Measurements from ENCODE around the gene PTPN7. TPM values are rescaled to one million over a fixed set of nuclear protein-coding genes. Genes with fewer than 3 reads are reported as not detected.

Gene PTPN7
- polyA plus RNA-seq, 4 donors, result 1.9 to 8.9 (median 2.8) TPM

GRCh38 chr1:202201971-202202370 lies 41.6 kb upstream of the PTPN7 start:
- Histone ChIP-seq H3K27ac (ENCODE audit: low read depth in 1 of 3, low read length in 2 of 3) (no peak overlapping the region), H3K27me3 (ENCODE audit: control insufficient read depth in 3 of 3, insufficient read depth in 3 of 3, low read length in 3 of 3) (peaks cover 0 to 4% (median 0%) of the 10 kb centered on the region in 3 donors), H3K4me3 (ENCODE audit: low read depth in 1 of 3, low read length in 3 of 3) (no peak overlapping the region), H3K4me1 (ENCODE audit: control insufficient read depth in 3 of 3, insufficient read depth in 2 of 3, low read depth in 1 of 3, low read length in 2 of 3) (peaks cover 0 to 8% (median 6%) of the 10 kb centered on the region in 3 donors), H3K9me3 (ENCODE audit: control insufficient read depth in 2 of 2, insufficient read depth in 1 of 2, low read depth in 1 of 2, low read length in 1 of 2) (no peaks in the 10 kb centered on the region), H3K36me3 (ENCODE audit: control insufficient read depth in 3 of 3, insufficient read depth in 2 of 3, low read depth in 1 of 3, low read length in 3 of 3) (no peaks in the 10 kb centered on the region)
- FAIRE-seq (no peak), DNase-seq (no peak)
- 54 to 62% (median 62%) methylated on average over 4 of the region's 4 CpGs for WGBS, 3 donors

GRCh38 chr1:202201266-202201665 lies 40.9 kb upstream of the PTPN7 start:
- Histone ChIP-seq H3K27me3 (ENCODE audit: control insufficient read depth in 3 of 3, insufficient read depth in 3 of 3, low read length in 3 of 3) (peaks cover 0 to 4% (median 1%) of the 10 kb centered on the region in 3 donors), H3K9me3 (ENCODE audit: control insufficient read depth in 2 of 2, insufficient read depth in 1 of 2, low read depth in 1 of 2, low read length in 1 of 2) (no peaks in the 10 kb centered on the region), H3K27ac (ENCODE audit: low read depth in 1 of 3, low read length in 2 of 3) (no peak overlapping the region), H3K36me3 (ENCODE audit: control insufficient read depth in 3 of 3, insufficient read depth in 2 of 3, low read depth in 1 of 3, low read length in 3 of 3) (no peaks in the 10 kb centered on the region), H3K4me1 (ENCODE audit: control insufficient read depth in 3 of 3, insufficient read depth in 2 of 3, low read depth in 1 of 3, low read length in 2 of 3) (peaks cover 0 to 8% (median 6%) of the 10 kb centered on the region in 3 donors), H3K4me3 (ENCODE audit: low read depth in 1 of 3, low read length in 3 of 3) (no peak overlapping the region)
- FAIRE-seq (no peak), DNase-seq (no peak)
- WGBS, 3 donors, result 56 to 77% (median 69%) methylated on average over 3 of the region's 3 CpGs

GRCh38 chr1:202200669-202201068 lies 40.3 kb upstream of the PTPN7 start:
- Histone ChIP-seq H3K9me3 (ENCODE audit: control insufficient read depth in 2 of 2, insufficient read depth in 1 of 2, low read depth in 1 of 2, low read length in 1 of 2) (no peaks in the 10 kb centered on the region), H3K4me1 (ENCODE audit: control insufficient read depth in 3 of 3, insufficient read depth in 2 of 3, low read depth in 1 of 3, low read length in 2 of 3) (peaks cover 0 to 8% (median 6%) of the 10 kb centered on the region in 3 donors), H3K36me3 (ENCODE audit: control insufficient read depth in 3 of 3, insufficient read depth in 2 of 3, low read depth in 1 of 3, low read length in 3 of 3) (no peaks in the 10 kb centered on the region), H3K27me3 (ENCODE audit: control insufficient read depth in 3 of 3, insufficient read depth in 3 of 3, low read length in 3 of 3) (peaks cover 0 to 7% (median 0%) of the 10 kb centered on the region in 3 donors), H3K4me3 (ENCODE audit: low read depth in 1 of 3, low read length in 3 of 3) (no peak overlapping the region), H3K27ac (ENCODE audit: low read depth in 1 of 3, low read length in 2 of 3) (no peak overlapping the region)
- 84 to 94% (median 92%) methylated on average over 8 of the region's 8 CpGs for WGBS, 3 donors
- FAIRE-seq (no peak), DNase-seq (no peak)

GRCh38 chr1:202200112-202200548 lies 39.7 kb upstream of the PTPN7 start:
- Histone ChIP-seq H3K4me3 (ENCODE audit: low read depth in 1 of 3, low read length in 3 of 3) (no peak overlapping the region), H3K4me1 (ENCODE audit: control insufficient read depth in 3 of 3, insufficient read depth in 2 of 3, low read depth in 1 of 3, low read length in 2 of 3) (peaks cover 0 to 8% (median 6%) of the 10 kb centered on the region in 3 donors), H3K9me3 (ENCODE audit: control insufficient read depth in 2 of 2, insufficient read depth in 1 of 2, low read depth in 1 of 2, low read length in 1 of 2) (no peaks in the 10 kb centered on the region), H3K27ac (ENCODE audit: low read depth in 1 of 3, low read length in 2 of 3) (no peak overlapping the region), H3K27me3 (ENCODE audit: control insufficient read depth in 3 of 3, insufficient read depth in 3 of 3, low read length in 3 of 3) (peaks cover 0 to 10% (median 0%) of the 10 kb centered on the region in 3 donors), H3K36me3 (ENCODE audit: control insufficient read depth in 3 of 3, insufficient read depth in 2 of 3, low read depth in 1 of 3, low read length in 3 of 3) (no peaks in the 10 kb centered on the region)
- DNase-seq, result peak in 1 of 2 donors; percentile 85
- FAIRE-seq, result no peak
- 23 to 50% (median 49%) methylated on average over 4 of the region's 4 CpGs for WGBS, 3 donors

- Histone ChIP-seq H3K9me3 (ENCODE audit: control insufficient read depth in 2 of 2, insufficient read depth in 1 of 2, low read depth in 1 of 2, low read length in 1 of 2) (no peaks in the 10 kb centered on the region), H3K27me3 (ENCODE audit: control insufficient read depth in 3 of 3, insufficient read depth in 3 of 3, low read length in 3 of 3) (peaks cover 0 to 16% (median 0%) of the 10 kb centered on the region in 3 donors), H3K4me3 (ENCODE audit: low read depth in 1 of 3, low read length in 3 of 3) (no peak overlapping the region), H3K27ac (ENCODE audit: low read depth in 1 of 3, low read length in 2 of 3) (peak overlapping the region; percentile 2 to 60 (median 24)), H3K4me1 (ENCODE audit: control insufficient read depth in 3 of 3, insufficient read depth in 2 of 3, low read depth in 1 of 3, low read length in 2 of 3) (peaks cover 0 to 8% (median 6%) of the 10 kb centered on the region in 3 donors), H3K36me3 (ENCODE audit: control insufficient read depth in 3 of 3, insufficient read depth in 2 of 3, low read depth in 1 of 3, low read length in 3 of 3) (no peaks in the 10 kb centered on the region)
- DNase-seq (peak; percentile 53 to 65), FAIRE-seq (no peak)
- WGBS, 3 donors, result 4 to 29% (median 23%) methylated on average over 9 to 16 of the region's 16 CpGs
Measured at GRCh38 chr1:202199040-202199889, 38.9 kb upstream of the PTPN7 start.

GRCh38 chr1:202198366-202198724 lies 37.9 kb upstream of the PTPN7 start:
- 59 to 74% (median 67%) methylated on average over 1 of the region's 1 CpG for WGBS, 3 donors
- no peak overlapping the region for H3K4me3 ChIP-seq (ENCODE audit: low read depth in 1 of 3, low read length in 3 of 3)
- no peak overlapping the region for H3K27ac ChIP-seq (ENCODE audit: low read depth in 1 of 3, low read length in 2 of 3)
- FAIRE-seq (no peak), DNase-seq (no peak)
- no peaks in the 10 kb centered on the region for H3K36me3 ChIP-seq (ENCODE audit: control insufficient read depth in 3 of 3, insufficient read depth in 2 of 3, low read depth in 1 of 3, low read length in 3 of 3)
- H3K27me3 ChIP-seq (ENCODE audit: control insufficient read depth in 3 of 3, insufficient read depth in 3 of 3, low read length in 3 of 3), result peaks cover 0 to 23% (median 0%) of the 10 kb centered on the region in 3 donors
- no peaks in the 10 kb centered on the region for H3K9me3 ChIP-seq (ENCODE audit: control insufficient read depth in 2 of 2, insufficient read depth in 1 of 2, low read depth in 1 of 2, low read length in 1 of 2)
- peaks cover 0 to 9% (median 8%) of the 10 kb centered on the region in 3 donors for H3K4me1 ChIP-seq (ENCODE audit: control insufficient read depth in 3 of 3, insufficient read depth in 2 of 3, low read depth in 1 of 3, low read length in 2 of 3)

- Histone ChIP-seq H3K4me3 (ENCODE audit: low read depth in 1 of 3, low read length in 3 of 3) (no peak overlapping the region), H3K36me3 (ENCODE audit: control insufficient read depth in 3 of 3, insufficient read depth in 2 of 3, low read depth in 1 of 3, low read length in 3 of 3) (no peaks in the 10 kb centered on the region), H3K27ac (ENCODE audit: low read depth in 1 of 3, low read length in 2 of 3) (no peak overlapping the region), H3K9me3 (ENCODE audit: control insufficient read depth in 2 of 2, insufficient read depth in 1 of 2, low read depth in 1 of 2, low read length in 1 of 2) (no peaks in the 10 kb centered on the region), H3K4me1 (ENCODE audit: control insufficient read depth in 3 of 3, insufficient read depth in 2 of 3, low read depth in 1 of 3, low read length in 2 of 3) (peaks cover 0 to 15% (median 8%) of the 10 kb centered on the region in 3 donors), H3K27me3 (ENCODE audit: control insufficient read depth in 3 of 3, insufficient read depth in 3 of 3, low read length in 3 of 3) (peaks cover 0 to 29% (median 3%) of the 10 kb centered on the region in 3 donors)
- no peak for DNase-seq
- WGBS, 3 donors, result 33 to 60% (median 47%) methylated on average over 7 of the region's 7 CpGs
- no peak for FAIRE-seq
Measured at GRCh38 chr1:202197653-202198365, 37.4 kb upstream of the PTPN7 start.

- Histone ChIP-seq H3K4me3 (ENCODE audit: low read depth in 1 of 3, low read length in 3 of 3) (no peak overlapping the region), H3K9me3 (ENCODE audit: control insufficient read depth in 2 of 2, insufficient read depth in 1 of 2, low read depth in 1 of 2, low read length in 1 of 2) (no peaks in the 10 kb centered on the region), H3K4me1 (ENCODE audit: control insufficient read depth in 3 of 3, insufficient read depth in 2 of 3, low read depth in 1 of 3, low read length in 2 of 3) (peaks cover 0 to 30% (median 3%) of the 10 kb centered on the region in 3 donors), H3K27ac (ENCODE audit: low read depth in 1 of 3, low read length in 2 of 3) (no peak overlapping the region), H3K36me3 (ENCODE audit: control insufficient read depth in 3 of 3, insufficient read depth in 2 of 3, low read depth in 1 of 3, low read length in 3 of 3) (no peaks in the 10 kb centered on the region), H3K27me3 (ENCODE audit: control insufficient read depth in 3 of 3, insufficient read depth in 3 of 3, low read length in 3 of 3) (peaks cover 0 to 31% (median 3%) of the 10 kb centered on the region in 3 donors)
- WGBS, 3 donors, result 61 to 74% (median 67%) methylated on average over 10 to 11 of the region's 11 CpGs
- FAIRE-seq (no peak), DNase-seq (no peak)
Measured at GRCh38 chr1:202194328-202194648, 33.9 kb upstream of the PTPN7 start.

Measured in small intestine (tissue), 7 donors.